PC-9 (cell line): Measurements from ENCODE around the gene PRM2. TPM values are rescaled to one million over a fixed set of nuclear protein-coding genes. Genes with fewer than 3 reads are reported as not detected.

Source experiments
- BruUV-seq: library from RNA; stranded (reverse); fragments of 400-500 nt; replicated peaks from 2 replicates; lab custom pipeline; 2021; lab: Mats Ljungman, UMichigan
- CTCF ChIA-PET: fragments of 300-600 bp; sonication (Branson Sonifier 250); formaldehyde crosslinking; loops from one replicate; lab custom pipeline; 2022; ENCODE audit warnings: antibody characterized with exemption; lab: Charles Lee
- POLR2A ChIA-PET: fragments of 300-600 bp; sonication (Branson Sonifier 250); formaldehyde crosslinking; loops from one replicate; lab custom pipeline; 2022; ENCODE audit warnings: antibody characterized with exemption; ENCODE audit not compliant: unreplicated experiment; lab: Charles Lee
- DNase-seq, 2 experiments: peaks; one replicate each; pipeline versions ENCODE4 v3.0.0 to v3.0.0-alpha.2; 2015 to 2022; ENCODE audit warnings: mixed read lengths in 1 of 2
- H2AFZ ChIP-seq: fragments of 200-600 bp; sonication (generic); 2 replicates; pipeline ENCODE4 v1.8.1; 2017; ENCODE audit warnings: antibody characterized with exemption
- H3F3A ChIP-seq: fragments of 200-600 bp; sonication (generic); 2 replicates; pipeline ENCODE4 v1.8.1; 2017; ENCODE audit warnings: antibody characterized with exemption, mild to moderate bottlenecking, low read depth; ENCODE audit not compliant: insufficient read depth
- H3K27ac ChIP-seq: fragments of 200-600 bp; sonication (generic); 2 replicates; pipeline ENCODE4 v1.6.1; 2016; ENCODE audit warnings: mixed run types
- H3K27me3 ChIP-seq: fragments of 200-600 bp; sonication (generic); 2 replicates; pipeline ENCODE4 v1.6.1; 2016; ENCODE audit warnings: low read depth, mixed run types; ENCODE audit not compliant: insufficient read depth
- H3K36me3 ChIP-seq: fragments of 200-600 bp; sonication (generic); 2 replicates; pipeline ENCODE4 v1.6.1; 2016; ENCODE audit warnings: low read depth, mixed run types
- H3K4me1 ChIP-seq: fragments of 200-600 bp; sonication (generic); replicated peaks from 2 replicates; pipeline ENCODE4 v1.6.1; 2016; ENCODE audit warnings: mixed run types; ENCODE audit not compliant: insufficient read depth
- H3K4me2 ChIP-seq: fragments of 200-600 bp; sonication (generic); 2 replicates; pipeline ENCODE4 v1.6.1; 2017; ENCODE audit warnings: mixed run types
- H3K4me3 ChIP-seq: fragments of 200-600 bp; sonication (generic); 2 replicates; pipeline ENCODE4 v1.6.1; 2016; ENCODE audit warnings: mixed run types
- H3K79me2 ChIP-seq: fragments of 200-600 bp; sonication (generic); 2 replicates; pipeline ENCODE4 v1.6.1; 2017; ENCODE audit warnings: low read depth, mixed run types
- H3K9me2 ChIP-seq: fragments of 200-600 bp; sonication (generic); 2 replicates; pipeline ENCODE4 v1.8.1; 2017; ENCODE audit warnings: mild to moderate bottlenecking; ENCODE audit not compliant: insufficient read depth
- H3K9me3 ChIP-seq: fragments of 200-600 bp; sonication (generic); 2 replicates; pipeline ENCODE4 v1.8.1; 2016; ENCODE audit warnings: low read depth; ENCODE audit not compliant: insufficient read depth
- H4K20me1 ChIP-seq: fragments of 200-600 bp; sonication (generic); 2 replicates; pipeline ENCODE4 v1.8.1; 2017; ENCODE audit not compliant: insufficient read depth
- EZH2 ChIP-seq: fragments of 200-600 bp; sonication (generic); IDR thresholded peaks from 2 replicates; pipeline ENCODE4 v1.8.0; 2017; ENCODE audit warnings: antibody characterized with exemption, low read depth
- intact Hi-C: fragments of 100-400 bp; cut with micrococcal nuclease; formaldehyde crosslinking; loops from one replicate; pipeline ENCODE4 v1.10.0; 2022; ENCODE audit not compliant: unreplicated experiment
- total RNA-seq: library from RNA; stranded (reverse); gene quantifications from 2 replicates; pipeline ENCODE4 v1.2.3, GENCODE V29; 2021
- TF ChIP-seq, protein P1 (sequence below): fragments of 200-600 bp; sonication (generic); conservative IDR thresholded peaks from 2 replicates; pipeline ENCODE4 v1.6.1; 2017; ENCODE audit warnings: mixed run types, antibody characterized with exemption, mild to moderate bottlenecking, moderate library complexity

PRM2 gene
- total RNA-seq, 1 experiment from 2014 or later = not detected

GRCh38 chr16:11283820-11284248 lies 7.6 kb upstream of the PRM2 start:
- no peak for DNase-seq
- Histone ChIP-seq H3K4me2 (no peak overlapping the region), H2AFZ (no peak overlapping the region), H3K36me3 (no peaks in the 10 kb centered on the region), H4K20me1 (no peaks in the 10 kb centered on the region), H3K4me1 (no peaks in the 10 kb centered on the region), H3K27ac (no peak overlapping the region), H3K27me3 (no peaks in the 10 kb centered on the region), H3K4me3 (no peak overlapping the region), H3F3A (no peaks in the 10 kb centered on the region), H3K9me3 (no peaks in the 10 kb centered on the region), H3K9me2 (no peaks in the 10 kb centered on the region), H3K79me2 (no peaks in the 10 kb centered on the region)
- ChIA-PET POLR2A (interaction anchor here (0.7 kb wide), 1 partner anchor 20 kb away, joined by 5 read pairs; no protein-coding TSS in a partner anchor), CTCF (interaction anchor here (0.6 kb wide), 1 partner anchor 36 kb away, joined by 4 read pairs; no protein-coding TSS in a partner anchor)
- BruUV-seq = no TSS peak
- intact Hi-C loops = no loop called here
- no peak for TF ChIP-seq EZH2
- TF ChIP-seq, protein P1, sequence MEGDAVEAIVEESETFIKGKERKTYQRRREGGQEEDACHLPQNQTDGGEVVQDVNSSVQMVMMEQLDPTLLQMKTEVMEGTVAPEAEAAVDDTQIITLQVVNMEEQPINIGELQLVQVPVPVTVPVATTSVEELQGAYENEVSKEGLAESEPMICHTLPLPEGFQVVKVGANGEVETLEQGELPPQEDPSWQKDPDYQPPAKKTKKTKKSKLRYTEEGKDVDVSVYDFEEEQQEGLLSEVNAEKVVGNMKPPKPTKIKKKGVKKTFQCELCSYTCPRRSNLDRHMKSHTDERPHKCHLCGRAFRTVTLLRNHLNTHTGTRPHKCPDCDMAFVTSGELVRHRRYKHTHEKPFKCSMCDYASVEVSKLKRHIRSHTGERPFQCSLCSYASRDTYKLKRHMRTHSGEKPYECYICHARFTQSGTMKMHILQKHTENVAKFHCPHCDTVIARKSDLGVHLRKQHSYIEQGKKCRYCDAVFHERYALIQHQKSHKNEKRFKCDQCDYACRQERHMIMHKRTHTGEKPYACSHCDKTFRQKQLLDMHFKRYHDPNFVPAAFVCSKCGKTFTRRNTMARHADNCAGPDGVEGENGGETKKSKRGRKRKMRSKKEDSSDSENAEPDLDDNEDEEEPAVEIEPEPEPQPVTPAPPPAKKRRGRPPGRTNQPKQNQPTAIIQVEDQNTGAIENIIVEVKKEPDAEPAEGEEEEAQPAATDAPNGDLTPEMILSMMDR = no peak

- Histone ChIP-seq H3K36me3 (no peaks in the 10 kb centered on the region), H3K4me1 (no peaks in the 10 kb centered on the region), H3K79me2 (no peaks in the 10 kb centered on the region), H2AFZ (no peak within 1 kb of the TSS), H3K27ac (no peak within 1 kb of the TSS), H3K4me3 (no peak within 1 kb of the TSS), H3F3A (no peaks in the 10 kb centered on the region), H3K4me2 (no peak within 1 kb of the TSS), H3K9me2 (no peaks in the 10 kb centered on the region), H3K9me3 (no peaks in the 10 kb centered on the region), H3K27me3 (no peaks in the 10 kb centered on the region), H4K20me1 (no peaks in the 10 kb centered on the region)
- POLR2A ChIA-PET = no interaction called here
- CTCF ChIA-PET = no interaction called here
- intact Hi-C loops = no loop called here
- no peak for DNase-seq
- BruUV-seq = no TSS peak
- no peak for TF ChIP-seq EZH2
- TF ChIP-seq, protein P1 = no peak
Measured at GRCh38 chr16:11280616-11281522, 4.6 kb upstream of the PRM2 start, which contains the start of gene PRM1. Gene PRM1, minus strand, starts transcription at chr16:11281330. Its CDS starts 92 bp downstream, at chr16:11281238.

- ChIA-PET POLR2A (no interaction called here), CTCF (no interaction called here)
- Histone ChIP-seq H4K20me1 (no peaks in the 10 kb centered on the region), H3K4me1 (no peaks in the 10 kb centered on the region), H3K4me3 (no peak overlapping the region), H3K9me2 (no peaks in the 10 kb centered on the region), H3F3A (no peaks in the 10 kb centered on the region), H3K9me3 (no peaks in the 10 kb centered on the region), H3K27me3 (no peaks in the 10 kb centered on the region), H3K27ac (no peak overlapping the region), H3K36me3 (no peaks in the 10 kb centered on the region), H3K4me2 (no peak overlapping the region), H3K79me2 (no peaks in the 10 kb centered on the region), H2AFZ (no peak overlapping the region)
- TF ChIP-seq, protein P1 = no peak
- no peak for TF ChIP-seq EZH2
- DNase-seq = no peak
- BruUV-seq = no TSS peak
- intact Hi-C loops = no loop called here
Measured at GRCh38 chr16:11278681-11279628, 2.7 kb upstream of the PRM2 start.
